GM21381 (cell line): Measurements from ENCODE around the gene RNF180.
A peak's percentile ranks its signal among the peaks of the same experiment; 100 is the strongest.

ENCODE experiments used
- ATAC-seq: cut with Tn5 transposase; IDR thresholded peaks from one replicate; pipeline ENCODE4 v1.9.1; 2021; ENCODE audit warnings: mild to moderate bottlenecking, moderate library complexity; ENCODE audit not compliant: unreplicated experiment

Gene RNF180, protein sequence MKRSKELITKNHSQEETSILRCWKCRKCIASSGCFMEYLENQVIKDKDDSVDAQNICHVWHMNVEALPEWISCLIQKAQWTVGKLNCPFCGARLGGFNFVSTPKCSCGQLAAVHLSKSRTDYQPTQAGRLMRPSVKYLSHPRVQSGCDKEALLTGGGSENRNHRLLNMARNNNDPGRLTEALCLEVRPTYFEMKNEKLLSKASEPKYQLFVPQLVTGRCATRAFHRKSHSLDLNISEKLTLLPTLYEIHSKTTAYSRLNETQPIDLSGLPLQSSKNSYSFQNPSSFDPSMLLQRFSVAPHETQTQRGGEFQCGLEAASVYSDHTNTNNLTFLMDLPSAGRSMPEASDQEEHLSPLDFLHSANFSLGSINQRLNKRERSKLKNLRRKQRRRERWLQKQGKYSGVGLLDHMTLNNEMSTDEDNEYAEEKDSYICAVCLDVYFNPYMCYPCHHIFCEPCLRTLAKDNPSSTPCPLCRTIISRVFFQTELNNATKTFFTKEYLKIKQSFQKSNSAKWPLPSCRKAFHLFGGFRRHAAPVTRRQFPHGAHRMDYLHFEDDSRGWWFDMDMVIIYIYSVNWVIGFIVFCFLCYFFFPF

DNA sequence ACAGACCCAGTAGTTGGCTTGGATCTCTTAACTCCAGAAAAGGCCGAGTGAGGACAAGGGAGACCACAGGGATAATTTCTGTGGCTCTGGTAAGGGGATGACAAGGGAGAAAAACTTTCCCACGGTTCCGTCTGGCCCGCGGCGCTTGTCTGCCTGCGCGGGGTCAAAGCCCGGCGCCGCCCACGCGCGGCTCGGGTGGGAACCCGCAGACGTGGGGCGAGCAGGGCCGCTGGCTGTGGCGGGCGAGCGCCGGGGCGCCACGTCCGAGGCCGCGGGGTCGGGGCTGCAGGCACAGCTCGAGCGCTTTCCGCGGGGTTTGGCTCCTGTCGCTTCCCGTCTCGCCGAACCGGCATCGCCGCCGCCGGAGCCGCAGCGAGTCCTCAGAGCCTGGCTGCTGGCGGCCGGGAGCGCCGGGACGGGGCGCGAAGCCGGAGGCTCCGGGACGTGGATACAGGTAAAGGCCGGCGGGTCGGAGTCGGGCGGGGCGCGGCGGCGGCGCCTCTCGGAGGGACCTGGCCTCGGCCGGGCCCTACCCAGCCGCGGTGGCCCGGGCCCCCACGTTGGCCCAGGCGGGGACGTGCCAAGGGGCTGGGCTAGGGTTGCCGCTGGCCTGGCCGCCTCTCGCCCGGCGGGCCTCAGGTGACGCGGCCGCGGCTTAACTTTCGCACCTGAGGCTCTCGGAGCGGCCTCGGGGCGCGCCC lies at the start of gene RNF180:
RNF180 (plus strand) TSS at position 344 of the 701 bp plus-strand sequence. CDS start 34,965 bp downstream, outside the sequence.
- ATAC-seq = no peak

DNA sequence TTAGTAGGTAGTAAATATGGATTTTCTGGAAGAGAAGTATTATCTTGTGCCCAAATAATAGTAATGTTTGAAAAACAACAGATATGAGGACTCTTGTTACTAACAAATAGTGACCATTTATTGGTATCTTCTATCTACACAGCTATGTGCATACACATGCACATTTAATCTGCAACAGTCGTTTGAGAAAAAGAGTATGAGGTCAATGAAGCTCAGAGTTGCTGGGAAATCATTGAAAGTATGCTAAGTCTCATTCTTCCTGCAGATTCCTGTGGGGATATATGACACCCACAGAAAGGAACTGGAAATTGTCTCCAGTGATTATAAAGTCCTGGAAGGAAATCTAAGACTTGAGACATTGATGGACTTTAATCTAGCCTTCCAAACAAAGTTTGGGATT lies 40.1 kb upstream of the RNF180 start:
- ATAC-seq = no peak

DNA sequence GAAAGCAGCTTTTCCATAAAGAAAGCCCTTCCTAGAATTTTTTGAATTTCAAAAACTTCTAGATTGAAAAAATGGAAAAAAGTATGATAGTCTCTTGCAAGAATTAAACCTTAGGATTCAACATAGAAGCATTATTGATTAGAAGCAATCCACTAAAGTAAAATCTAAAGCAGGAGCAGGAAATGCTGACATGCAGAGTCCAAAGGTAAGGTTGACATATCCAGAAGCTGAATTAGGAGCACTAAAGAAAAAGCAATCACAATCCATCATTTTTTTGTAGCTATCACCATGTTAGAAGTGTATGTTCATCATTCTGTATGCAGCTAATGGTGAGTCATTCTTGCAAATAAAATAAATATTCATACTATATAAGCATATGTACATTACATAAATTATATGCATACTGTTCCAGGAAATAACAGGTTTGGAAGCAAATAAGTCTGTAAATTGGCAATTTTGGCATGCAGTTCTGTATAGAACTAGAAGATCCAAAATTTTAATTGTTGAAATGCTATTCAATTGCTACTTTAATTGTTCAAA lies 39.4 kb upstream of the RNF180 start:
- ATAC-seq = no peak

DNA sequence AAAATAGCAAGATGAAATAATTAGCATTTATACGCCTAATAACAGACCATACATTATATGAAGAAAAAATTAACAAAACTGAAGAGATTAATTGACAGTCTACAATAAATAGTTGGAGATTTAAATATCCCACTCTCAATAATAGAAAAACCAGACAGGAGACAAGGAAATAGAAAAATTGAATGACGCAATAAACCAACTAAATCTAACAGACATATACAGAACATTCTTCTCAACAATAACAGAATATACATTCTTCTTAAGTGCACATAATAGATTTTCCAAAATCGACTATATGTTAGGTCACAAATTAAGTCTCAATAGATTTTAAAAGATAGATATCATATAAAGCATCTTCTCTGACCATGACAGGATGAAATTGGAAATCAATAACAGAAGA lies 25.6 kb upstream of the RNF180 start:
- no peak for ATAC-seq

DNA sequence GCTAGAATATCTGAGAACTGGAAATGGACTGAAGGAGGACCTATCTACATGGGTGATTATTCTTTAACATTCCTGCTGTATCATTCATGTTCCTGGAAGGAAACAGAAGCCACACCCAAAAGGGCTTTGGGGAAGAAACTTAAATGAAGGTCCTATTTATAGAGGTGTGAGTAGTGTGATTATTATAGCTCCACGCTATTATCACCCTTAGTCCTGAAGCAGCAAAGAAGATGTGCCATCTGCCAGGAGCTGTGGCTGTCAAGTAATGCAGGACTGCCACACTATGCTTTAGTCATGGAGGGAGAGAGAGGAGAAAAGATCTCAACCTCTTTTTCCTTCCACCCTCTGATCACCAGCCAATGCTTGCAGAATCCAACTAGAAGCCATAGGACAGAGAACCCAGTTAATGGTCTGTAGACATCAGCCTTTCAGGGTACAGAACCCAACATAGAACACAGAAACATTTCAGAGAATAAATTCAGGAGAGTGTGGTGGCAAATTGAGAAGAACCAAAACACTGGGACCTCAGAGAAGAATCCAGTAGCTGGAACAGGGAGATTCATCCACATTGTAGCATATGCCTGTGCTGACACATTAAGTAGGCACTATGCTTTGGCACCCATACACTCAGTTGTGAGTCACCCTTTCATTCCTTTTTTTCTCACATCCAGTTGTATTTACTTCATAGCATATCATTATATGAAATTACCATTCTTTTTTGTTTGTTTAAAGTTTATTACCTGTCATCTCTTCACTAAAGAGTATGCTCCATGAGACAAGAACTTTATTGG lies 21.0 kb upstream of the RNF180 start:
- ATAC-seq = no peak

DNA sequence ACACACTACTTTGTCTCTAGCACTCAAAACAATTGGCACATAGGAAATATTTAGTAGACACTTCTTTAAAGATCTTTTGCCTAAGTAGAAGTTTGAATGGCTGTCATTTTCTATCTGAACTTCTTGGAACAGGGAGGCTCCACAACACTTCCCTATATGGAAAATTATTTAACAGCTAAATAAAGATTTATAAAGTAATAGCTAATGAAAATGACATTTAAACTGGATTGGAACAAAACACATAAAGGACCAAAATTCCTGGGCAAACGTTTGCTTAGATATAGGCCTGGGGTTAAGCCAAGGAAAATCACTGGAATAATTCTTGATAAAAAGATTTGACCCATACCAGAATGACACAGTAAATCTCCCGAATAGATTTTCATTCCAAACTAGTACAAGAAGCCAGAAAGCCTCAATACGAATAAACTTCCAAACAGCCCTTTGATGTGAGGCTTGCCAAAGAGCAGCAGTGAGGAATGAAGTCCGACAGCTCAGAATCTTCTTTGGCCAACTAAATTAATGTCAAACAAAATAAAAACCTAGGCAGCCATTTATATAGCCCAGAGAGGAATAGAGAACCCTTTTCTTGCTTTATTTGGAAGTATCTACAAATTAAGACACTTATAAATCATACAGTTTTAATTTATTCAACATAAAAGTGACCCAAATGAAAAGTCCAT lies 20.3 kb upstream of the RNF180 start:
- no peak for ATAC-seq

DNA sequence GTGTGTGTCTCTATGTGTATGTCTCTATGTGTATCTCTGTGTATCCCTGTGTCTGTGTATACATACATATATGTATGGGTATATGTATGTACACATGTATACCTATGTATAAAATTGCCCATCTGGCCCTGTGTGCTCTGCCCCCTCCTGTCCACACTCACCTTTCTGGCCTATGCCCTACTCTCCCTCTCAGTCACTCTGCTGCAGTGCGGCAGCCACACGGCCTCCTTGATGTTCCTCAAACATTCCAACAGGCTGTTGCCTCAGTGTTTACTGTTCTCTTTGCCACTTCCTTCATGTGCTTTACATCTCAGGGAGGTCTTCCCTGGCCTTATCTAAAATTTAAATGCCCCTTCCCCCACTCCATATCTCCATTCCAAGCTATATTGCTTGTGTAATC lies 18.3 kb upstream of the RNF180 start:
- no peak for ATAC-seq

DNA sequence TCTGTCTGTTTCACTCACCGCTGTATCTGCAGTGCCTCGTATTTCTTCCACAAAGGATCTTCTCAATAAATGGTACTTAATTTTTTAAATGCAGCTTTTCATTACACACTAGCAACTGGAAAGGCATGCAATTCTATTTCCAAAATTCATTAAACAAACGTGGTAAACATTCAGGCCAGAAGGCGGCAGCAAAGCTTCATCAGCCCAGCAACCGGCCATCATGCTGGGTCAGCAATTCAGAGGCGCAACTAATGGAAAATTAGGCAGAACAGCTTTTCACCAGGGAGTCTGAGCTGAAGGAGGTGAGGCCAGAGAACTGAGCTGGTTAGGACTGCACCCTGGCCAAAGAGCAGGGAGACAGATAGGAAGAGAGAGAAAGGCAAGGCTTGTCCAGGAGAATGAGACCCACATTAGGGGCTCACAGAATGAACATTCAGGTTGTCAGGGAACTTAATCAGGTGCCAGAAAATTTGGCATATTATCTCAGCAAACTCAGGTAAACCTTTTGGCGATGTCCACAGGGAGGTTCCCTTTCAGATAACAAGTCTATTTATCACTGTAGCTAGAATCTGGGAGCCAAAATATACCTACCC lies 17.7 kb upstream of the RNF180 start:
- no peak for ATAC-seq

DNA sequence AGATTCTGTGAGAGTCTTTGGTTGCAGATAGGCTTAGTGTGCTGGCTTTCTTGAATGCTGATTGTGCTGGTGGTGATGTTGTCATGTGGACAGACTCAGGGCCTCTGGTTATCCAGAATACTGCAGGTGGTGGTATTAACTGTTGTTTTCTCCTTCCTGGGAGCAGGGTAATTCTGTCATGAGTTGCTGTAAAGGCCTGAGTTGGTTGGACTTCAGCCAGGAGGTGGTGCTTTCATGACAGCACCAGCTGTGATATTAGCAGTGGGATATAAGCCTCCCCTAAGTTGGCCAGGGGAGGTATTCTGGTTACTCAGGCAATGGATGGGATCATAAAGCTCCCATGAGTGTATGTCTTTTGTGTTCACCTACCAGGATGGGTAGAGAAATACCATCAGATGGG lies 16.4 kb upstream of the RNF180 start:
- ATAC-seq = no peak

DNA sequence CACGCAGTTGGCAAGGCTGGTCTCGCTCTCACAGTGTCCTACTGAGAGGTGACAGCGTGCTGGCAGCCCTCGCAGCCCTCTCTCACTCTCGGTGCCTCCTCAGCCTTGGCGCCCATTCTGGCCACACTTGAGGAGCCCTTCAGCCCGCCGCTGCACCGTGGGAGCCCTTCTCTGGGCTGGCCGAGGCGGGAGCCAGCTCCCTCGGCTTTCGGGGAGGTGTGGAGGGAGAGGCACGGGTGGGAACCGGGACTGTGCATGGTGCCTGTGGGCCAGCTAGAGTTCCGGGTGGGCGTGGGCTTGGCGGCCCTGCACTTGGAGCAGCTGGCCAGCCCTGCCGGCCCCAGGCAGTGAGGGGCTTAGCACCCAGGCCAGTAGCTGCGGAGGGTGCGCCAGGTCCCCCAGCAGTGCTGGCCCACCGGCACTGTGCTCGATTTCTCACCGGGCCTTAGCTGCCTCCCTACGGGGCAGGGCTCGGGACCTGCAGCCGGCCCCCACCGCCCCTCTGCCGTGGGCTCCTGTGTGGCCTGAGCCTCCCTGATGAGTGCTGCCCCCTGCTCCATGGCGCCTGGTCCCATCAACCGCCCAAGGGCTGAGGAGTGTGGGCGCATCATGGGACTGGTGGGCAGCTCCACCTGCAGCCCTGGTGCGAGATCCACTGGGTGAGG lies 15.7 kb upstream of the RNF180 start:
- no peak for ATAC-seq

DNA sequence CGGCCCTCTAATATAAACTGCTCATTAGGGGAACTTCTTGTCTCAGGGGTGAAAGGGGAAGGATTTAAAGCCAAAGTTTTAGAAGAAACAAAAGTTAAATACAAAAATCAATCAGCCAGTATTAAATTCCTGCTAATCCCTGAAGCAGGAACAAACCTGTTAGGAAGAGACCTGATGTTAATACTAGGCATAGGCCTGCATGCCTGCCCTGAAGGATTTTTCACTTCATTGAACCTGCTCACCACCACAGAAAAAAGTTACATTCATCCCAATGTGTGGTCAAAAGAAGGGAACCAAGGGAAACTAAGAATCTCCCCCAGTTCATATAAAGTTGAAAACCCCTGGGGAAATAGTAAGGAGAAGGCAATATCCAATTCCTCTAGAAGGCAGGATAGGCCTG lies 9.4 kb upstream of the RNF180 start:
- no peak for ATAC-seq

DNA sequence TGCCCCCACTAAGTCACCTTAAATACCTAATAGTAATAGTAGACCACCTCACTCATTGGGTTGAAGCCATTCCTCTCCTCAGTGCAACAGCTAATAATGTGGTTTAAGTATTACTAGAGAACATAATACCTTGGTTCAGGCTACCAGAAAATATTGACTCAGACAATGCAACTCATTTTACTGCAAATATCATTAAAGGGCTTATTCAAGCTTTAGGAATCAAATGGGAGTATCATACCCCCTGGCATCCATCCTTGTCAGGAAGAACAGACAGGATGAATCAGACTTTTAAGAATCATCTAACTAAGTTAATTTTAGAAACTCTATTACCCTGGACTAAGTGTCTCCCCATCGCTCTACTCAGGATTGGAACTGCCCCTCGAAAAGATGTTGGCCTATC lies 6.8 kb upstream of the RNF180 start:
- no peak for ATAC-seq

DNA sequence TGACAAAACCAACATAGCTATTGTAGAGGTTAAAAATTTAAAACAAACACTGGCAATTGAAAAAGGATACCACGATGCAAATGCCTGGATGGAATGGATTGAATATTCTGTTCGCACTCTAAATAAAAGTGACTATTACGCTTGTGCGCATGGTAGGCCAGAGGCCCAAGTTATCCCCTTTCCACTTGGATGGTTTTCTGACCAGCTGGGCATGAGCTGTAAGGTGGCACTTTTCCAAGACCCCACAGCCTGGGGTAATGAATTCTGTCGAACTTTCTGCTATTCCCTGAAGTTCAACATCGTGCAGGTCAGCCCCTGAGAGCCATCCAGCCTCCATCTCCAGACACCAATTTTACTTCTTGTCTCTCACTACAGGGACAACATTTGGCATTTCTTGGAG lies 5.4 kb upstream of the RNF180 start:
- no peak for ATAC-seq

DNA sequence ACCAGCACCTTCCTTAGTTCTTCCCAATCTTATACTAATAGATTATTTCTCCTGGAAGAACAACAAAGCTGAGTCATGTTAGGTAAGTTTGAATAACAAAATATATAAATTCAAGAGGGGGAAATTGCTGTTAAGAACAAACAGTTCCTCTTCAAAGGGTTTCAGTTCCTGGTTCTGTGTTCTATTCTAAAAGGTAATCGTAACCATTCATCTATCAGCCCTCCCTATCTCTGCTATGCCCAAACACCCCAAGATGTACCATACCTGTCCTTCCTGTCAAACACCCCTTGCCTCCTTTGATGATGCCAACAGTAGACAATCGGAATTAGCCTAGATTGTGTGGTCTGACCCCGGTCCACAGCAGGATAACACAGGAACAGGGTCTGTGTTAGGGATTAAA lies 4.2 kb upstream of the RNF180 start:
- ATAC-seq = peak; percentile 48

DNA sequence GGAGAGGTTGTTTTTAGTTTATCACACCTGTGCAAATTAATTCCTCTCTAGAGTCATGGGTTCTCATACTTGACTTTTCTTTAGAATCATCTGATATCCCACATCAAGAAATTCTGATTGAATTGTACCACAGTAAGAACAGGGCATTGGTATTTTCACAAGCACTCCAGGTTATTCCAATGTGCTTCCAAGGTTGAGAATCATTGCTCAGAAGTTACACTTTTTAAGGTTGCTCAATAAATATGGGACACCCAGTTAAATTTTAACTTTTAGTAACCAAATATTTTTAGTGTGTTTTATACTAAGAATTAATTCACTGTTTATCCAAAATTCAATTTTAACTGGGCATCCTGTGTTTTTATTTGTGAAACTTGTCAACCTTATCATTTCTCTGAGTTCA lies 2.5 kb upstream of the RNF180 start:
- ATAC-seq = no peak

DNA sequence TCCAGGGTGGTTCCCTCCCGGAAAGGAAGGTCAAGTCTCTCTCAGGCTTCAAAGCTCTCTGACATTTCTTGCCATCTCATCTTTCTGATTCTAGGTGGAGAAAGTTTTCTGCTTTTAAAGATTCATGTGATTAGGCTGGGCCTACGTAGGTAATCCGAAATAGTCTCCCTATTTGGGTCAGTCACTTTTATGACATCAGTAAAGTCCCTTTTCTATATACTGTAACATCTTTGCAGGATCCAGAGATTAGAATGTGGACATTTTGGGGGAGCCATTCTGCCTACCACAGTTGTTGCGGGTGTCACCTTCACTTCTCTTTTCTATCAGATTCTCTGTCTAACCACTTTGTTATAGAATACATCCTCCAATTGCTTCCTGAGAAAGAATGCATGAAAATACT lies 1.9 kb upstream of the RNF180 start:
- ATAC-seq = no peak

DNA sequence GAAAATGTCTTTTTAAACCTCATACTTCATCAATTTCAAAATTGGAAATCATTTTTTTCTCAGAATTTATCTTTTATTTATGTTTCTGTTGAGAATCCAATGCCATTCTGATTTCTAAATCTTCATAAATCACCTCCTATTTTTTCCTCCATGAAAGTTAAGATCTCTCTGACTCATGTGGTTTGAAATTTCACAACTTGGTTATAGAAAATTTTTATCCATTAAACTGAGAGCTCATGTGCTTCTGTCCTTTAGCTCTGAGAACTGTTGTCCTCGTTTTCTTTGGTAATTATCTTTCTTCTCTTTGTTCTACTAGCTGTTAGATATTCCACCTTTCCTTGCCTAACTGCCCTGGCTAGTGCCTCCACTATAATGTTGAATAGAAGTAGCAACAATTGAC lies 1.5 kb upstream of the RNF180 start:
- no peak for ATAC-seq

DNA sequence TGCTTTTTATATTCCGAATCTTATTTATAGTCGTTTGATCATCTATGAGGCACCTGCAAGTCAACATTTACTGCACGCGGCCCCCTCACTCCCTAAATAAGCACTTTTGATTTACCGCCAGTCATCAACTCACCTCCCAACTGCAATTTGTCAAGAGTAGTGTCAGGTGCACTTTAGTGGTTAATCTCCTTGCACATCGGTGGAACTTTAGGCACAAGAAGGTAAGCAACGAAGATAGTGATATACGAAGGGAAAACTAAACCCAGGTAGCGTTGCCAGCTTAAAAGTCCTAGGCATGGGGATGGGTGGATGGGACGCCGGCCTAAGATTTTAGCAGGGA lies 513 bp upstream of the RNF180 start:
- ATAC-seq = no peak

DNA sequence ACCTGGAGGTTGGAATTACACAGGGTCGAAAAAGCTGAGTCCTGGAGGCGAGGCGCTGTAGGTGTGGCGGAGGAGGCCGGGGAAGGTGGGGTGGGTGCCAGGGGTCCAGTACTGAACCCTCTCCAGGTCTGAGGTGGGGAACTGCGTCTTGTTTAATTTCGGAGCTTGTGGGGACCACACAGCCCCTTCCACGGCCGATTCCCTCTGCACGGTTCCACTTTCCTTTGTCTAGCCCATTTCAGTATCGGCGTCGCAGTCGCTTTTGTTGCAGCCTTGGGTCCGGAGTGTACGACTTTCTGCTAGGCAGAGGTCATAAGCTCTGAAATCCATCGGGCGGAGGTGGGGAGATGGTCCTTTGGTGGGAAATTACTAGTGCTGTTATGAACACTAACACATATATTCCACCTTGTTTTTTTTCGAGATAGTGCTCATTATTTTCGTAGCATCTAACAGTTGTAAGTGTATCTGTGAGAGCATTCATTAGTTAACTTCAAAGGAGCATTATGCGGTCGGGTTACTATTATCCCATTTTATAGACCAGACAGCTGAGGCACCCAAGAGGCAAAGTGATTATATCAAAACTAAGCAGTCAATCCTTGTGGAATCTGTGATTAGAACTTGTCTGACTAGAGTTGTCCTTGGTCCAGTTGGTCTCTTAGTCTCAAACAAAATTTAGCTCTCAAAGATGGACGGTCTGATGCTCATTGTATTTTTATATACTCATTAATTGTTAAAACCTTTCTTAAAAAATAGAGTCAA lies 737 bp downstream of the RNF180 start:
- ATAC-seq = no peak
